Stomach (tissue), 4 donors: ENCODE data around the gene CTU1.

Source experiments
- POLR2A ChIP-seq, 4 donors: fragments of 450-650 bp; IDR thresholded peaks; one replicate each; pipeline ENCODE4 v1.6.1; 2016; ENCODE audit warnings: antibody characterized with exemption in 4 of 4, control low read depth in 2 of 4, mild to moderate bottlenecking in 1 of 4, moderate library complexity in 1 of 4
- POLR2AphosphoS5 ChIP-seq, 3 donors: sonication (generic); formaldehyde crosslinking; IDR thresholded peaks; one replicate each; pipeline ENCODE4 v1.6.1; 2016; ENCODE audit warnings: antibody characterized with exemption in 3 of 3
- TF ChIP-seq, protein P1 (sequence below), 7 experiments: fragments of 450-650 bp in 4 of 7; fragments of 200-600 bp in 3 of 7; sonication (generic) in 3 of 7; IDR thresholded peaks; one replicate each; pipeline ENCODE4 v1.5.1; 2016 to 2019; ENCODE audit warnings: antibody characterized with exemption in 7 of 7, control low read depth in 2 of 7, mild to moderate bottlenecking in 1 of 7

DNA sequence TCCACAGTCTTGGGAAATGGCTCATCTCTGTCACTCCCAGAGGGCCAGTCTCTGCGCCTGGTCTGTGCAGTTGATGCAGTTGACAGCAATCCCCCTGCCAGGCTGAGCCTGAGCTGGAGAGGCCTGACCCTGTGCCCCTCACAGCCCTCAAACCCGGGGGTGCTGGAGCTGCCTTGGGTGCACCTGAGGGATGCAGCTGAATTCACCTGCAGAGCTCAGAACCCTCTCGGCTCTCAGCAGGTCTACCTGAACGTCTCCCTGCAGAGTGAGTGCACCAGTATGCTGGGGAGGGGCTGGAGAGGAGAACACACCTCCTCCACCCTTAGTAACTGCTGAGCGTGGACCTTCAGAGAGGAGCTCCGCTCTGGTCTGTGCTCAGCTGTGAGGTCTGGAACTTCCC lies 18.8 kb upstream of the CTU1 start:
- TF ChIP-seq, protein P1, sequence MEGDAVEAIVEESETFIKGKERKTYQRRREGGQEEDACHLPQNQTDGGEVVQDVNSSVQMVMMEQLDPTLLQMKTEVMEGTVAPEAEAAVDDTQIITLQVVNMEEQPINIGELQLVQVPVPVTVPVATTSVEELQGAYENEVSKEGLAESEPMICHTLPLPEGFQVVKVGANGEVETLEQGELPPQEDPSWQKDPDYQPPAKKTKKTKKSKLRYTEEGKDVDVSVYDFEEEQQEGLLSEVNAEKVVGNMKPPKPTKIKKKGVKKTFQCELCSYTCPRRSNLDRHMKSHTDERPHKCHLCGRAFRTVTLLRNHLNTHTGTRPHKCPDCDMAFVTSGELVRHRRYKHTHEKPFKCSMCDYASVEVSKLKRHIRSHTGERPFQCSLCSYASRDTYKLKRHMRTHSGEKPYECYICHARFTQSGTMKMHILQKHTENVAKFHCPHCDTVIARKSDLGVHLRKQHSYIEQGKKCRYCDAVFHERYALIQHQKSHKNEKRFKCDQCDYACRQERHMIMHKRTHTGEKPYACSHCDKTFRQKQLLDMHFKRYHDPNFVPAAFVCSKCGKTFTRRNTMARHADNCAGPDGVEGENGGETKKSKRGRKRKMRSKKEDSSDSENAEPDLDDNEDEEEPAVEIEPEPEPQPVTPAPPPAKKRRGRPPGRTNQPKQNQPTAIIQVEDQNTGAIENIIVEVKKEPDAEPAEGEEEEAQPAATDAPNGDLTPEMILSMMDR (IDR thresholded peaks at IDR 0.05), result no peak
- TF ChIP-seq POLR2AphosphoS5 (IDR thresholded peaks at IDR 0.05) (no peak), POLR2A (IDR thresholded peaks at IDR 0.05) (no peak)
